RWPE2 (cell line): ENCODE data around the gene DENND1A.

Experiments used
- ATAC-seq: fragments of 200-7000 bp; cut with Tn5 transposase; 3 replicates; pipeline ENCODE4 v1.9.1; 2021; ENCODE audit warnings: low read depth
- DNase-seq: peaks from one replicate; pipeline ENCODE4 v3.0.0-alpha.2; 2020; ENCODE audit warnings: low spot score
- H3K27ac ChIP-seq: fragments of 450-650 bp; 2 replicates; pipeline ENCODE4 v1.5.1; 2017; ENCODE audit warnings: mild to moderate bottlenecking; ENCODE audit not compliant: poor library complexity, severe bottlenecking
- H3K27me3 ChIP-seq: fragments of 250-450 bp; sonication (Bioruptor Pico); 2 replicates; pipeline ENCODE4 v1.5.1; 2021; ENCODE audit warnings: mild to moderate bottlenecking, moderate library complexity; ENCODE audit not compliant: insufficient read depth, poor library complexity, severe bottlenecking
- H3K36me3 ChIP-seq: fragments of 250-450 bp; sonication (Bioruptor Pico); 2 replicates; pipeline ENCODE4 v1.5.1; 2020; ENCODE audit warnings: low read depth, mild to moderate bottlenecking, moderate library complexity
- H3K4me1 ChIP-seq: fragments of 250-450 bp; sonication (Bioruptor Pico); 2 replicates; pipeline ENCODE4 v1.5.1; 2021; ENCODE audit warnings: mild to moderate bottlenecking, moderate library complexity; ENCODE audit not compliant: insufficient read depth, poor library complexity, severe bottlenecking
- H3K4me3 ChIP-seq: fragments of 250-450 bp; sonication (Bioruptor Pico); 2 replicates; pipeline ENCODE4 v1.5.1; 2021; ENCODE audit warnings: mild to moderate bottlenecking, moderate library complexity; ENCODE audit not compliant: severe bottlenecking
- H3K9me3 ChIP-seq: fragments of 250-450 bp; sonication (Bioruptor Pico); 2 replicates; pipeline ENCODE4 v1.5.1; 2021; ENCODE audit warnings: mild to moderate bottlenecking, moderate library complexity; ENCODE audit not compliant: severe bottlenecking
- CTCF ChIP-seq: fragments of 450-650 bp; IDR thresholded peaks from one replicate; pipeline ENCODE4 v1.5.1; 2017; ENCODE audit warnings: mild to moderate bottlenecking, moderate library complexity; ENCODE audit not compliant: poor library complexity, severe bottlenecking

Gene DENND1A

GRCh38 chr9:123669346-123669745 lies 260.6 kb downstream of the DENND1A start:
- H3K27ac ChIP-seq, result no peak overlapping the region
- H3K36me3 ChIP-seq, result no peaks in the 10 kb centered on the region
- no peak for DNase-seq
- ATAC-seq, result no peak
- H3K27me3 ChIP-seq, result no peaks in the 10 kb centered on the region
- H3K9me3 ChIP-seq, result no peaks in the 10 kb centered on the region
- no peaks in the 10 kb centered on the region for H3K4me1 ChIP-seq
- no peak for TF ChIP-seq CTCF
- H3K4me3 ChIP-seq, result no peak overlapping the region

- no peak for TF ChIP-seq CTCF
- DNase-seq (no peak), ATAC-seq (no peak)
- H3K4me3 ChIP-seq, result no peak overlapping the region
- no peaks in the 10 kb centered on the region for H3K4me1 ChIP-seq
- H3K27ac ChIP-seq, result no peak overlapping the region
- H3K27me3 ChIP-seq, result no peaks in the 10 kb centered on the region
- H3K36me3 ChIP-seq, result 0 out of 2 replicates have a peak, but pooled peaks cover 5% of the 10 kb centered on the region
- no peaks in the 10 kb centered on the region for H3K9me3 ChIP-seq
These were observed 266.4 kb downstream of the DENND1A start for GRCh38 chr9:123663529-123663928.

GRCh38 chr9:123662057-123662776 lies 267.7 kb downstream of the DENND1A start:
- no peak overlapping the region for H3K27ac ChIP-seq

GRCh38 chr9:123660691-123661466 lies 269.0 kb downstream of the DENND1A start:
- no peaks in the 10 kb centered on the region for H3K27me3 ChIP-seq
- H3K36me3 ChIP-seq, result 0 out of 2 replicates have a peak, but pooled peaks cover 5% of the 10 kb centered on the region
- DNase-seq, result no peak
- no peaks in the 10 kb centered on the region for H3K4me1 ChIP-seq
- ATAC-seq, result no peak
- H3K4me3 ChIP-seq, result no peak overlapping the region
- H3K9me3 ChIP-seq, result no peaks in the 10 kb centered on the region
- no peak overlapping the region for H3K27ac ChIP-seq
- TF ChIP-seq CTCF, result no peak

More at GRCh38 chr9:123662057-123662776, 267.7 kb downstream of the DENND1A start:
- no peak for TF ChIP-seq CTCF
- Histone ChIP-seq H3K4me1 (no peaks in the 10 kb centered on the region), H3K36me3 (0 out of 2 replicates have a peak, but pooled peaks cover 5% of the 10 kb centered on the region), H3K9me3 (no peaks in the 10 kb centered on the region), H3K27me3 (no peaks in the 10 kb centered on the region), H3K4me3 (no peak overlapping the region)
- ATAC-seq, result no peak
- no peak for DNase-seq
